GM12872 (cell line): ENCODE data around the gene CSMD2.

Experiments used
- CTCF ChIP-seq: IDR thresholded peaks from 3 replicates; pipeline ENCODE4 v1.5.1; 2011; ENCODE audit warnings: low read depth, mild to moderate bottlenecking, low read length, moderate library complexity; ENCODE audit not compliant: insufficient read depth

CSMD2 gene

GRCh38 chr1:34149501-34149900 lies 15.5 kb downstream of the CSMD2 start:
- no peak for TF ChIP-seq CTCF

GRCh38 chr1:34147301-34147700 lies 17.7 kb downstream of the CSMD2 start:
- TF ChIP-seq CTCF: no peak

- no peak for TF ChIP-seq CTCF
Measured at GRCh38 chr1:34144766-34145165, 20.3 kb downstream of the CSMD2 start.

GRCh38 chr1:34143975-34144374 lies 21.1 kb downstream of the CSMD2 start:
- TF ChIP-seq CTCF: no peak

GRCh38 chr1:34140011-34140676 lies 24.9 kb downstream of the CSMD2 start:
- no peak for TF ChIP-seq CTCF

- no peak for TF ChIP-seq CTCF
Measured at GRCh38 chr1:34137411-34137810, 27.6 kb downstream of the CSMD2 start.

GRCh38 chr1:34132161-34132420 lies 32.9 kb downstream of the CSMD2 start:
- TF ChIP-seq CTCF: no peak
